Stimulated activated CD4-positive, alpha-beta T cell treated with anti-CD3 and anti-CD28 coated beads, TNF-alpha, amount 100 ng/mL, for 1 hour (primary cell): ENCODE results near the gene CTNNA2.

Source experiments
- DNase-seq, 3 donors: peaks; one replicate each; pipeline ENCODE4 v3.0.0-alpha.2; 2020; ENCODE audit warnings: low read depth in 3 of 3, low spot score in 1 of 3

CTNNA2 gene

GRCh38 chr2:79611448-79612016 is 98.7 kb downstream of the CTNNA2 start:
- no peak for DNase-seq

GRCh38 chr2:79612999-79613398 is 100.1 kb downstream of the CTNNA2 start:
- no peak for DNase-seq

- DNase-seq = no peak
Observed at GRCh38 chr2:79619442-79619841, 106.6 kb downstream of the CTNNA2 start.

- no peak for DNase-seq
Observed at GRCh38 chr2:79619976-79620375, 107.1 kb downstream of the CTNNA2 start.

- DNase-seq = no peak
Observed at GRCh38 chr2:79620679-79621078, 107.8 kb downstream of the CTNNA2 start.

DNA sequence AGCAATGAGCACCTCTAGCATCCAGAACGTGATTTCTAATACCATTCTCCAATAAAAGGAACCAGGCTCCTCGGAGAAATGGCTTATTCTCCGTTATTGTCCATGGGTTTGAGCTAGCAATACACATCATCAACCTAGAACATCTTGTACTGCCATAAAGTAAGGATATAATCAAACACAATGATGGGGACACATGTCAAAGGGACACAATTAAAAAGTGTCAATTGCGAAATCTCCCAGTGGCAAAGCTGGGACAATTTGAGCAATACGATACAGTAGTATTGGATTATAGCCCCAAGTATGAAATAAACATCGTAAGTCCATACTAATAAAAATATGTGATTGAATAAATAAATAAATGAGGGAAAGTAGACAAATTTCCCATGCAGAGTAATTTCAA is 108.4 kb downstream of the CTNNA2 start:
- no peak for DNase-seq

DNA sequence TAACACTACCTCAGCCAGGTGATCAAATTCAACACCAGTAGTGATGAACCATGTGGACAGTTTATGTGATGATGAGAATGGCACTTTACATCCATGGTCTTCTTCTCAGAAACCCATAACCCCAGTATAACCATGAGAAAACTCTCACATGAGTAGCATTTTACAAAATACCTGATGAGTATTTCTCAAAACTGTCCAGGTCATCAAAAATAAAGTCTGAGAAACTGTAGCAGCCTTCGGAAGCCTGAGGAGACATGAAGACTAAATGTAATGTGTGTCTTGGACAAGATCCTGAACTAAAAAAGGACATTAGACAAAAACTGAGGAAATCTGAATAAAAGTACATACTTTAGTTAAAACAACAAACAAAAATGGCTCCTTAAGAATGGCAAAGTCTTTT is 108.9 kb downstream of the CTNNA2 start:
- DNase-seq = no peak

GRCh38 chr2:79622508-79622907 is 109.7 kb downstream of the CTNNA2 start:
- no peak for DNase-seq

DNA sequence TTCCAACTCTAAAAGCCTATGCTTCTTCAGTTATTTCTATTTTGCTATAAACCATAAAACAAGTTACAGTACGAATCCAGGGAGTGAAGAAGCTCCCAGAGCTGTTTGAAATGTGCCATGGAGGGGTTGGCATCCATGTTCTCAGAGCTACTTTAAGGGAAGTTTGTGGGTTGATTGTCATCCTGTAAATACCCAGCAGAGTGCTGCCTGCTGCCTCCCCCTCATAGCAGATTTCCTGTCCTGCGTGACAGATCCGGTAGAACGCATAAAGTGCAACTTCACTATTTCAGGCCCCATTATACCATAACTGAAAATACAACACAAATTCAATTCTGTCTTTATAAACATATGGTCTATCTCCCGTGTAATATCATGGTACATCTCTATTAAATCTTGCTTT is 114.4 kb downstream of the CTNNA2 start:
- no peak for DNase-seq

GRCh38 chr2:79630060-79630459 is 117.2 kb downstream of the CTNNA2 start:
- DNase-seq = no peak

DNA sequence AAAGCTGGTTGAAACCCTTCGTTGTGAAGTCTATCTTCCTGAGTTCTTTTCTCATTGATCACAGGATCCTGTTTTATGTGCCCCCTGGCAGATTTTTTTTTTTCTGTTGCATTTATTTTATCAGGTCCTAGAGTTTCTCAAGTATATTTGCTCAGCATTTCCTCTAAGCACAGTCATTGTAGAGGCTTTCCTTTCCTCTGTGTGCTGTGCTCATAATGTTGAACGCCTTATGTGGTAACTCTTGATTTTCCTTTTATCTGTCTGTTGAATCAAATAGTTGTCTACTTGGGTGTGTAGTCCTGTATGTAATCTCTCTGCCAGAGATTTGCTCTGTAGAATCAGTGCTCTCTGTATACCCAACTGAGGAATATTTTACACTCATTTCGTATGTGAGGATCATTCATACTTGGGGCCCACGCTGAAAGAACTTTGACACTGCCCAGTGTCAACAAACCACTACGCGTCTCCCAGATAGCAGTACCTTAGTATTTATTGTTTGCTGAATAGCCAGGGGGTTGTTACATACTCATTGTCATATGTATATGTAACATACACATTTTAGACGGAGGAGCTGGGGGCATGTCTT is 118.2 kb downstream of the CTNNA2 start:
- no peak for DNase-seq

GRCh38 chr2:79638410-79638809 is 125.6 kb downstream of the CTNNA2 start:
- DNase-seq = no peak

DNA sequence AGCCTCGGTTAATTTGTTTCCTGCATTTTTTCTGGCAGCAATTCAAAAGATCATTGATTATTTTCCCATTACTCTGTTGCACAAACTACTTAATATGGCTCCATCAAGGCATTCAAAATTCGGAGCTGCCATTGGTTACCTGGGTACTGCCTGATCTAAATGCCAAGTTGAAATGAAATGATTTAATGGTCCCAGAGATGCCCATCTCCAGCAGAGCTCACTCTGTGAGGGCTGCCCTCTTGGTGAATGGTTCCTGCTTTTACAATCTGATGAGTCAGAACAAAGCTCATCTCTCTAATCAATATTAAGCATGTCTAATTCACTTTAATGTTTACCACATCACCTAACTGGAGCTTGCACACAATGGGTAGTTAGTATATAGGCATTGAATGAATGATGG is 126.1 kb downstream of the CTNNA2 start:
- no peak for DNase-seq

GRCh38 chr2:79640001-79640400 is 127.2 kb downstream of the CTNNA2 start:
- no peak for DNase-seq

DNA sequence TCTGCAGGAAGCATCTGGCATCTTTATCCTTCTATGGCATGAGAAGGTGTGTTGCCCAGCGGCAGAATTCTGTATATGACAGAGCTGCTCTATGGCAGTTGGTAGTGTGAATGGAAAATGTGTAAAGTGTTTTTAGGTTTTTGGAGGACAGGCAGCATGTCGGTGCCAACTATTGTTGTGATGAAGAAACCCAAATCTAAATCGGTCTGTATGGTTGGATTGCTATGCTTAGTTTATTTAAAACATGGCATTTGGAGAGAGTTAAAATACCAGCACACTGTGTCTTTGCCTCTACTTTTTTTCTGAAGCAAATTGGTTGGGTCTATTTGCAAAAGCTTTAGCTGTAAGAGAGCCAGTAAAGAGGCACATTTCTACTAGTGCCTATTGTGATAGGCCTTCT is 136.7 kb downstream of the CTNNA2 start:
- no peak for DNase-seq

DNA sequence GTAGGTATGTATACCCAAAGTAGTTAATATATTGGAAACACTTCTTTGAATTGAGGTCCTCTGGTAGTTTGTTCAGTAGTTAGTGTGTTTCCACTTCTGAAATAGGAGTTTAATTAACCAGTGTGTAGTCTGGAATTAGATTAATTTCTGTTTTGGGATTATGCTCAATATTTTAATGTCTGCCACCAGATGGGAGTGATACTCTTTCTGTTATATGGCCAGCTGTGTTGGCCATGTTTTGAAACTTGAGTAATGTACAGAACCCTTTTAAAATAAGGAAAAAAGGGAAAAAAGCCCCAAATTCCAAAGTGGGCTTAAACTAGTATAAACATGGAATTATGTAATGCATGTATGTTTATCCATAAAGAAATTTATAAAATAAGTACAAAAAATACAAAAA is 147.7 kb downstream of the CTNNA2 start:
- DNase-seq = no peak

GRCh38 chr2:79665091-79665490 is 152.2 kb downstream of the CTNNA2 start:
- no peak for DNase-seq

- DNase-seq = no peak
Observed at GRCh38 chr2:79666430-79666829, 153.6 kb downstream of the CTNNA2 start.

GRCh38 chr2:79669714-79670113 is 156.9 kb downstream of the CTNNA2 start:
- no peak for DNase-seq

- no peak for DNase-seq
Observed at GRCh38 chr2:79670198-79670597, 157.3 kb downstream of the CTNNA2 start.

GRCh38 chr2:79686884-79687283 is 174.0 kb downstream of the CTNNA2 start:
- DNase-seq = no peak

DNA sequence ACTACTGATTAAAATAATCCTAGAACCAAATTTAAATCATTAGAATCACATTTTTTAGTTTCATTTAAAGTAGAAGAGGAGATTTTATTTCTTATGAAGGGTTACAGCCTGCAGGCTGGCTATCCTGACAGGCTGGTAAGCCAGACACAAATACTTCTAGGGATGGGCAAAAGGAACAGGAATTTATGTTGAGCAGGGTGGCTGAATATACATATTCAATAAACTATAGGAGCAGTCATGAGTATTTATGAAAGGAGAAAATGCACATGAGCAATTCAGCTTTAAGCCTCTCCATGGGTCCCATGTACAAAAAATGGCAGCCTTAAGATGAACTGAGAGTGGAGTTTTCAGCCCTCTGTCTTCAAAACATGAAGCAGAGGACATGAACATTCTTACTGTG is 182.4 kb downstream of the CTNNA2 start:
- DNase-seq = no peak

DNA sequence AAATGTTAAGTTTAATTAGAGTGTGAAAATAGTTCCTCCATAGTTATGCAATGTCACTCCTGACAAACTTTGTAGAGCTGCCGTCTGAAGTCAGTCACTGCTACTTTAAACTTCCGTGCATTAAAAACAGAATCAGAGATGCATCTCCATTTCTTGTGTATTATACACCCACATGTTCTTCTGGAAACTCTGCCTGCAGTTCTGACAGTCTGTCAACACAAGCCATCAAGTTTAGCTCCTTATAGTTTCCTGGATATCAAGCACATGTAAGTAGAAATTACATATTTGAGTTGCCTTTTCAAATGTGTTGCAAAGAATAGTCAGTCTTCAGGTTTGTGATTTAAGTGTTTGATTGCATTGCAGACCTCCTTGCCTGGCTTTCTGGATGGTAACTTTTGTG is 184.3 kb downstream of the CTNNA2 start:
- DNase-seq = no peak
